HG03439 (cell line): ENCODE results near the gene CRACDL.

Source experiments
- ATAC-seq: cut with Tn5 transposase; IDR thresholded peaks from one replicate; pipeline ENCODE4 v1.9.1; 2021; ENCODE audit warnings: mild to moderate bottlenecking, moderate library complexity; ENCODE audit not compliant: unreplicated experiment

CRACDL gene

GRCh38 chr2:98827625-98828368 is 108.2 kb downstream of the CRACDL start:
- ATAC-seq: no peak

DNA sequence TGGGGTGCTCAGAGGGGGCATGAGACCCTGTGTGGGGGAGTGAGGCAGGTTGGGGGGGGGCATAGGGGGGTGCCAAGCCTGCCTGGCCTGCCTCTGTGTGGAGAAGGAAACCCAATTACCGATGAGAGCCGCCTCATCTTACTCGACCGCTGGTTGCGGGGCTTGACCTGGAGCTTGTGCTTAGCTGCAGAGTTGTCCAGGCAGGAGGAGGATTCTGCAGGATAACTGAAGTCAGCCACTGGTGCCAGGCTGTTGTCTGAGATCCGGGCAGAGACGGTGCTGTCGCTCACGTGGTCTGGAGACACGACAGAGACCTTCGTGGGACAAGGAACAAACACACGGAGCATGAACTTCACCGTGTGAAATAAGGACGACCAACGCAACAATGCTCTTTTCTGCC is 109.2 kb downstream of the CRACDL start:
- no peak for ATAC-seq

DNA sequence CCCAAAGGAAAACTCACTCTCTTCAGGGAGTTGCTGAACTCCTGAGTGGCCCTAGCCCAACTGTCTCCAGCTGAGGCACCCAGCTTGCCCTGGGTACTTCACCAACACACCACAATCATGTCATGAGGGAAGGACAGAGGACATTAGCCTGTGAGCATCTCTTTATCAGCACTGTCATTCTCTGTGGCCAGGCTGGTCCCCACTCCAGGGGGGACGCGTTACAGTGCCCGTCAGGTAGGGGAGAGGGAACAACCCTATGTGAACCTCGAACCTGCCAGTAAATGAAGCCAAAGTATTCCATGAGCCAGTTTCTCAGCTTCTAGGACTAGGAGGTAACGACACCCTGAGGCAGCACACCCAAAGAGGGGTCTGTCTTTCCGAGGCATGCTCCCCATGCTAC is 110.2 kb downstream of the CRACDL start:
- ATAC-seq: no peak

- ATAC-seq: no peak
These were observed 110.6 kb downstream of the CRACDL start for GRCh38 chr2:98825404-98825803.

DNA sequence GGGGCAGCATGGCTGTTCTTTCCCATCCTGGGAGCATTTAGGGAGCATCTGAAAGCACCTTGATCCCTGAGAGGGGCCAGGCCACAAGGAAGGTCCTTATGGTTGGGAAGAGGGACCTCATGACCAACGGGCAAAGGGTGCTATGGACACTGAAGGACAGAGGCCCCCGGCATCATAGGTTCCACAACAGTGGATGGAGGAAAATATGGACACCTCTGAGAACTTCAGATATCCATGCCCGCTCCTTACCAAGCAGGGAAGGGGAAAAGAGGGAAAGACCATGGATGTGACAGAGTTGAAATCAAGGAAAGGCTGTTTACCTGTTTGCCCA is 111.0 kb downstream of the CRACDL start:
- ATAC-seq: no peak

DNA sequence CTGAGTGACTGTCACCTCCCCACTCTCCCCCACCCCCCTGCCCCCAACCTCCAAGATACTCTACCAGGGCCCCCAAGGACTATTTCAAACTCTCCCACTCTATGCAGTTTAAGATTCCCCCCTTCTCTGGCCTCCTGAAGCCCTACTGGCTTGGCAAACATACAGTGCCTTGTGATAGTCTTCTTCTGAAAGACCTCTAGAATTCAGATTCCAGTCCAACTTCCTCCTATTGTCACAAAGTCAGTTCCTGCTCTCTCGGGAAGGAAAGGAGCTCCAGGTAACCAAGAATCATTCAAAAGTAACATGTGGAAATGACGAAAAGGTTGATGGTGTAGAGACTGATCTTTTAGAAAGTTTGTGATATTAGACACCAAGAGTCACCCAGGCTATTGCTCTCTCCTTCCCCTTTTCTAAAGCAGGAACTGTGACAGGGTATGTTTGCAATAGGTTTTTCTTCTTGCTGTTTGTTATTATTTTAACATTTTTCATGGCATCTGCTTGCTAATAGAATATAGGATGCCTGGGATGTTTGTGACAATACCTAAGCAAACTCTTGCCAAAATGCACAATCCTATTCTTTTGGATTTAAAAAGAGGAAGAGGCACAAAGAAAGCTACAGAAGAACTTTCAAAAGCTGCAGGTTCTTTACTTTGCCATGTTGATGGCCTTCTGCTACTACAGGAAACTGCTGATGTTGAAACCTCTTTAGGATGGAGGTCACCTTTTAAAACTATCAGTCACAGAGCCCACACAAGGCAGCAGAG is 111.6 kb downstream of the CRACDL start:
- no peak for ATAC-seq

DNA sequence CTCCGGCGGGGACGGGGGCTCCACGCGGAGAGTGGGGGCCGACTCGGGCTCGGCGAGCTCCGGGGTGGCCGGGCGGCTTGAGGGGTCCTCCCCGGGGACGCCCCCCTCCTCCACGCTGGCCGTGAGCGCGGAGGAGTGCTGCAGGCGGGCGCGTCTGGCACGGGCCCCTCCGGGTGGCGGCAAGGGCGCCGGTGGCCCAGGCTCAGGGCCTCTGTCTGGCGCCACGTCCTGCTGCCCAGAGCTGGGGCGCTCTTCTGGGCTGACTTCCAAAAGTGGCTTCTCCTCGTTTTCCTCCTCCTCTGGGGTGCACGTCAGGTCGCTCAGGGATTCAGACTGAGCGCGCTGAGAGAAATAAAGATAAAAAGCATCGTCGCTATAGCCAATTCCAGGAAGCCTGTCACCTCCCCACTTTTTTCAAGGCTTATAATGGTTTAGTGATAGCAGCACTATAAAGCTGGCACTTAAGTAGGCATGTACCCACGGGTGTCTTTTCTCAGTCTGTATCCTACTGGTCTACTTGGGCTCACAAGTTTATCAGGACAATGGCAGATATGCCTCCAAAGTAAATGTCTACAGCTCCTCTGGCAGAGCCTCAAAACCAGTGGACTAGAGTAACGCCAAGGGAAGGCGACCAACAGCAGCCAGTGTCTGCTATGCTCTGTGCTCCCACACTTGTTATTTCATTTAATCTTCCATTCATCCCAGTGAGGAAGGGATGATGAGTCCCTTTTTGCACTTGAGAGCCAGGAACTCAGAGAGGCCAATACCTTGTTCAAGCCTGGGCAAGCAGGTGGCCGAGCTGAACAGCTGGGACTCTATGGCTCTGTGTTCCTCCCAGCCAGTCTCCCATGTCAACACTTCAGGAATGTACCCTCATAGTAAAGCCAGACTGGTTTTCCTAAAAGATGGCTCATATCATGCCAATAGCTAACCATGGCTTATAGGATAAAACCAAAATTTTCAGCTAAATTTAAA is 112.5 kb downstream of the CRACDL start:
- no peak for ATAC-seq

GRCh38 chr2:98822301-98823164 is 113.5 kb downstream of the CRACDL start:
- ATAC-seq: no peak

- ATAC-seq: no peak
These were observed 114.3 kb downstream of the CRACDL start for GRCh38 chr2:98821629-98822135.

- ATAC-seq: no peak
These were observed 116.7 kb downstream of the CRACDL start for GRCh38 chr2:98819231-98819766.

GRCh38 chr2:98818164-98818563 is 117.9 kb downstream of the CRACDL start:
- ATAC-seq: no peak

DNA sequence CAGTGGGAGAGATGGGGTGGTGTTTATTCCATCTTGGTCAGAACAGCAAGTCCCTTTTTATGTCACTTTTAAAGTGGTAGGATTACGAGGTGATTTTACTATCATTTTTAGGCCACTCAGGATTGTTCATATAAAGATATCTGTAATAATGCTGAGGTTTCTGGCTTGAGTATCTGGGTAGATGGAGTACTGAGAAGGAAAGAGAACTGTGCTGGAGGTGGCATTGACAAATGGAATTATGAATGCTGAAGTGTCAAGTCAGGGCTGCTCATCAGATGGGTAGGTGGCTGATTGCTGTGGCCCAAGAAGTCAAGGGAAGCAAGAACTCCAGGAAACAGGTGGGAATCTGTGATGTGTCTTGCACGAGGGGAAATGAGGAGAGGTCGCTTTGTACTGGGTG is 119.7 kb downstream of the CRACDL start:
- ATAC-seq: no peak

GRCh38 chr2:98815795-98816194 is 120.2 kb downstream of the CRACDL start:
- ATAC-seq: no peak

DNA sequence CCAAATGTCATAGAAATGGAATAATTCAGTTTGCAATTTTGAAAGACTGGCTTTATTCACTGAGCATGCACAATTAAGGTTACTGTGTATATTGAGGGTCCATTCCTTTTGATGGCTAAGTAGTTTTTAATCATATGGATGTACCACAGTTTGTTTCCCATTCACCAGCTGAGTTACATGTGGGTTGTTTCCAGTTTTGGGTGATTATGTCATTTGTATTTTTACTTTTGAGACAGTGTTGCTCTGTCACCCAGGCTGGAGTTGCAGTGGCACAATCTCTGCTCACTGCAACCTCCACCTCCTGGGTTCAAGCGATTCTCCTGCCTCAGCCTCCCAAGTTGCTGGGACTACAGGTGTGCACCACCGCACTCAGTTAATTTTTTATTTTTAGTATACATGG is 124.3 kb downstream of the CRACDL start:
- no peak for ATAC-seq

- ATAC-seq: no peak
These were observed 125.5 kb downstream of the CRACDL start for GRCh38 chr2:98810588-98810928.

DNA sequence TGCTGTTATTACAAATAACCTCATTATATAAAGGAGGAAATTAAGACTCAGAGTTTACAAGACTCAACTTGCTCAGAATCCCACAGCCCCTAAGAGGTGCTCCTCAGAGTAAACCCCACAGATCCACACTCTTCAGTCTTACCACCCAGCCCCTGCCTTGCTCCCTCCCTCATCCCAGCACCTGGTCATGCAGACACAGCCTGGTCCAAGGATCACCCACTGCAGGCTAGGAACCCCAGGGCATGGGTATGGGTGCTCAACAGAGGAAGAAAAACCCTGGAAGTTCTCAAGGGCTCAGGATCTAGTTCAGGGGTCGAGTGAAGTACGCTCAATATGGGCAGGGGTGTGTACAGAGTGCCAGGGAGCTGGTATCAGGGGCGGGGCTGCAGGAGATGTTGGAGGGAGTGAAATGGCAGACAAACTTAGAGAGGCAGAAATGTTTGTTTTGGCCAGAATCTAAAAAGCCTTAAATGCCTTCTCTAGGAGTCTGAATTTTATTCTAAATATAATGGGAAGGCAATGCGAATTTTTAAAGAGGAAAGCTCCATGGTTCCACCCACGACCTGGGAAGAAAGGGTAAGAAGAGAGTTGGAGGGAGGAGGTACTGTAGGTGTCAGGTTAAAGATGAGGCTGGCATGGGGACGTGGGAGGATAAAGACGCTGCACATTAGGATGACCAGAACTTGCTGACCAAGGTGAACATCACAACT is 126.0 kb downstream of the CRACDL start:
- no peak for ATAC-seq

- no peak for ATAC-seq
These were observed 126.9 kb downstream of the CRACDL start for GRCh38 chr2:98809116-98809515.

- no peak for ATAC-seq
These were observed 127.5 kb downstream of the CRACDL start for GRCh38 chr2:98808546-98808945.

DNA sequence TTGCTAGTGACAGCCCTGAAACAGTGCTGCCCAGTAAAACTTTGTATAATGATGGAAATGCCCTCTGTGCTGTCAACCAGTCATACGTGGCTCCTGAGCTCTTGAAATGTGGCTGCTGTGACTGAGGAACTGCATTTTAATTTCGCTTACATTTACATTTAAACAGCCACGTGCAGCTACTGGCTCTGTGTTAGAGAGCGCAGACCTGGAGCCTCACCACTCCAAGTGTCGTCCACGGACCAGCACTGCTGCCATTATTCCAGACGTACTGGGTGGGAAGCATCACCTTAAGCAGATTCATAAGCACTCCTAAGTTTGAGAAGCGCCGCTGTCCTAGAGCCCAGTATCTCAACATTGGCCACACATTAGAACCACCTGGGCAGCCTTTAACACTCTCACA is 128.1 kb downstream of the CRACDL start:
- ATAC-seq: no peak
